Posterior vena cava (tissue), 2 donors: ENCODE results near the gene ODAPH. TPM values are rescaled to one million over a fixed set of nuclear protein-coding genes. Genes with fewer than 3 reads are reported as not detected.
"Not testable (repeated sequence)": the region's sequence is repeated elsewhere in the genome, so short reads cannot be mapped to it uniquely, and the experiment has no call there.

Experiments used
- DNase-seq: peaks from one replicate; pipeline ENCODE4 v3.0.0-alpha.2; 2020; ENCODE audit warnings: low spot score
- intact Hi-C, 2 donors: fragments of 100-400 bp; cut with DNase I; formaldehyde crosslinking; loops; one replicate each; pipeline versions ENCODE4 v1.14.1 to v1.14.2; 2022 to 2023
- long read RNA-seq, 2 donors: library from polyadenylated mRNA; unstranded; transcript quantifications; one replicate each; pipeline ENCODE4 v2.0.0, GENCODE V29; 2020 to 2021
- total RNA-seq, 2 donors: library from RNA; stranded (reverse); fragmentation: NEBNext Ultra II Directional; extraction: Animal tissue kit (Norgen Biotek cat#: 25700); gene quantifications; one replicate each; pipeline ENCODE4 v1.2.1, GENCODE V29; 2021
- donor health status: DM: yes; HTN: yes; CAD: no.
- donor health status: DM: yes; HTN: yes; CAD: no.

ODAPH gene, protein sequence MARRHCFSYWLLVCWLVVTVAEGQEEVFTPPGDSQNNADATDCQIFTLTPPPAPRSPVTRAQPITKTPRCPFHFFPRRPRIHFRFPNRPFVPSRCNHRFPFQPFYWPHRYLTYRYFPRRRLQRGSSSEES
- not detected for total RNA-seq
- long read RNA-seq, donor 1, result 0 reads
- long read RNA-seq, donor 2, result 0 reads

GRCh38 chr4:75555294-75556164 lies at the start of gene ODAPH:
Gene ODAPH (plus strand): TSS chr4:75556066. CDS start chr4:75556083, 17 bp downstream.
- intact Hi-C loops, result no loop called here
- no peak for DNase-seq

- intact Hi-C loops, DNase-seq: not testable (repeated sequence)
Observed at GRCh38 chr4:75509592-75509991, 46.3 kb upstream of the ODAPH start.

GRCh38 chr4:75511841-75512240 lies 44.0 kb upstream of the ODAPH start:
- DNase-seq, result no peak
- intact Hi-C loops, result loop anchor here in 1 of 2 donors (10.0 kb wide), 1 partner anchor 1807 kb away; no protein-coding TSS in a partner anchor

GRCh38 chr4:75512386-75513211 lies 43.3 kb upstream of the ODAPH start:
- DNase-seq, result no peak
- intact Hi-C loops, result loop anchor here in 1 of 2 donors (10.0 kb wide), 1 partner anchor 1808 kb away; no protein-coding TSS in a partner anchor

DNA sequence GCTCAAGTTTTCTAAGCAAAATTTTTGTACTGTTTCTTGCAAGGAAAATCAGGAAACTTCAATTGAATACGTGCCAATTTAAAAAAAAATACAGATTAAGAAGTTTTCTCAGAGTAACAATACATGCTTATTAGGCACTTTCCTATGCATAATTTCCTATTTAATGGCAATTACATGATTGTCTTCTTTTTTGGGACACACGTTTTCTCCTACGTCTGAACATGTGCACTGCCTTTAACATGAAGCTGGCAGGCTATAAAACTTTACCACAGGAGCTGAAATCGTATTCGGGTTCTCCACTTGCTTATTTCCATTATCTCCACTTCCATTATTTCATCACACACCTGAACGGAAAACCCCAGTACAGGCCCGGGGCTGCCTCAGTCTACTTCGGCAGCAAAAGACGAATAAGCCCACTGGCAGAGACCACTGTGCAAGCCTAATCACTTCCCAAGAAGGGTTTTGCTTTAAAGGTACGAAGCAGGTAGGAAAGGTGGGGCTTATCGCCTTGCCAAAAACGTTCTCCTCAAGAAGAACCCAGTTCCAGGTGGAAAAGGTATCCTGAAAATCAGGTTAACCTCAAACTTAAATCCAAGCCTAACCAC lies 42.2 kb upstream of the ODAPH start:
- intact Hi-C loops, result loop anchor here in 1 of 2 donors (10.0 kb wide), 1 partner anchor 1809 kb away; no protein-coding TSS in a partner anchor
- DNase-seq, result no peak

GRCh38 chr4:75514131-75514948 lies 41.5 kb upstream of the ODAPH start, which contains the start of the genes RCHY1 and THAP6:
Gene RCHY1 (minus strand): TSS chr4:75514403. CDS start chr4:75514286, 117 bp downstream.
Gene THAP6 (plus strand): TSS chr4:75514473. CDS start chr4:75515453, 980 bp downstream.
- intact Hi-C loops, result loop anchor here in 1 of 2 donors (10.0 kb wide), 1 partner anchor 1810 kb away; no protein-coding TSS in a partner anchor
- peak; percentile 99 for DNase-seq

DNA sequence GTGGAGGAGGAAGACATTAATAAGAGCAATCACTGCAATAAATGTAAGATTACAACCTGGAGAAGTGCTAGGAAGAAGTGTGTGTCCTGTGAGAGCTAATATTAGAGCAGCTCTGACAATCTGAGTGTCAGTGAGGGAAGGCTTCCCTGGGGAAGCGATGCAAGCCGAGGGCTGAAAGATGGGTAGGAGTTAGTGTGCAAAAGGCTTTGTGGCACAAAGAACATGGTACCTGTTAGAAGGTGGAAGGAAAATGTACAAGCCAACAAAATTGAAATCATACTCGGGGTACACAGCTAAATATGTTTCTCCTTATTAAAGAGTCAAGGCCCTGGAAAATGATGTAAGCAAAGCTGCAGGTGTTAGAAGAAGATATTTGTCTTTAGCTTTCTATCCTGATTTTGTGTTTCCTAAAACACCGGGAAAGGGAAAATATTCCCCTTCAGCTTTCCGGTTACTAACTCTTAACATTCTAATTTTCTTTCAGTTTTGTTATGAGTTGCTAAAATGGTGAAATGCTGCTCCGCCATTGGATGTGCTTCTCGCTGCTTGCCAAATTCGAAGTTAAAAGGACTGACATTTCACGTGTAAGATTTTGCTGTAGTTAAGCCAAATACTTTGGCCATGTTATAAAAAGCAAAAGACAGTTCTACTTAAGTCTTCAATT lies 40.8 kb upstream of the ODAPH start:
- DNase-seq, result no peak
- intact Hi-C loops, result loop anchor here in 1 of 2 donors (10.0 kb wide), 1 partner anchor 1810 kb away; no protein-coding TSS in a partner anchor

DNA sequence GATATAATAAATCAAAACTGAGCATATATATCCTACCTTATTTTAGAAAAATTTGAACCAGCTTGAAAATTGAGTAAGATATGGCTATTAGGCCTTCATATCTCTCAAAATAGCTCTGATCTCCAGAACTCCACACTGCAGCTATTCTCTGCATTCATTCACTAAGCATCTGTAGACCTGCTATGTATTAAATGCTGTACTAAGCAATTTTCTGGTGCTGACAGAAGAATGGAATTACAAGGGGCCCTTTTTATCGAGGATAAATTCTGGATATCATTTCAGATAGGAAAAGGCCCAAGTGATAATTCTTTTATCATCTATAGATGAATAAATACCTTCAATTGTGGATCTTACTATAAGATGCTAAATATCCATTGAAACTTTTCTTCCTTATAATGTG lies 39.7 kb upstream of the ODAPH start:
- intact Hi-C loops, result loop anchor here in 1 of 2 donors (10.0 kb wide), 1 partner anchor 1811 kb away; no protein-coding TSS in a partner anchor
- DNase-seq, result no peak

DNA sequence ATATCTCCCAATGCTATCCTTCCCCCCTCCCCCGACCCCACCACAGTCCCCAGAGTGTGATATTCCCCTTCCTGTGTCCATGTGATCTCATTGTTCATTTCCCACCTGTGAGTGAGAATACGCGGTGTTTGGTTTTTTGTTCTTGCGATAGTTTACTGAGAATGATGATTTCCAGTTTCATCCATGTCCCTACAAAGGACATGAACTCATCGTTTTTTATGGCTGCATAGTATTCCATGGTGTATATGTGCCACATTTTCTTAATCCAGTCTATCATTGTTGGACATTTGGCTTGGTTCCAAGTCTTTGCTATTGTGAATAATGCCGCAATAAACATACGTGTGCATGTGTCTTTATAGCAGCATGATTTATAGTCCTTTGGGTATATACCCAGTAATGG lies 36.4 kb upstream of the ODAPH start:
- intact Hi-C loops, result loop anchor here in 1 of 2 donors (10.0 kb wide), 1 partner anchor 1815 kb away; no protein-coding TSS in a partner anchor
- not testable (repeated sequence) for DNase-seq

GRCh38 chr4:75525086-75525485 lies 30.8 kb upstream of the ODAPH start:
- intact Hi-C loops, result no loop called here
- no peak for DNase-seq

GRCh38 chr4:75525910-75526309 lies 30.0 kb upstream of the ODAPH start:
- intact Hi-C loops, result no loop called here

GRCh38 chr4:75527482-75527881 lies 28.4 kb upstream of the ODAPH start:
- DNase-seq, result no peak
- intact Hi-C loops, result no loop called here

More at GRCh38 chr4:75525910-75526309, 30.0 kb upstream of the ODAPH start:
- DNase-seq, result no peak

DNA sequence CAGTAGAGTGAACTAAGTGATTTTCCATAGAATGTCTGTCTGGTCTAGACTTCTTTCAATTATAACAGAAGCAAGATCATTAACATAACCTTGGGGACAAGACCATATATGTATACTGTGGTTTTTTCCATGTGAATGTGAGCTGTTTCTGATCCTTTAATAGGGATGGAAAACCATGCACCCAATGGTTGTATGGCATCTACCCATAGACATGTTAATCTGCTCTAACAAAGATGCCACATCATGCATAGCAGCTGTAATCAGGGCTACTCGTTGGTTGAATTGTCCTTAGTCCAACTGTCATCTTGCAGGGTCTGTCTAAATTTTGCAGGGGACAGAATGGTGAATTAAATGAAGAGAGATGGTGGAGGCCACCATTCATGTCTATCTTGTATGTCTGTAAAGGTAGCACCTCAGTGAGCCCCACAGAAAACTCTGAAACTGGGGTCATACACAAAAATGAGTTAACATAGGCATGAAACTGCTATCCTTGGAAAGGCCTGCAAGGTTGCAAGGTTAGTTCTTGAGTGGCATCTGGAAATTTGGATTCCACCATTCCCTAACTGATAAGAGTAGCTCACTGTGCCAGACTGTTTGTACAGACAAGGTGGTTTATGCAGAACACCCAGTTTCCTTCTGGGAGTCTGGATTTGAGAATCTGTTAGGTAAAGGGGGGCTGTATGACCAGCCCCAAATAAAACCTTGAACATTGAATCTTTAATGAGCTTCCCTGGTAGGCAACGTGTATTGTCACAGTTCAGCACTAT lies 25.1 kb upstream of the ODAPH start:
- DNase-seq, result no peak
- intact Hi-C loops, result no loop called here

DNA sequence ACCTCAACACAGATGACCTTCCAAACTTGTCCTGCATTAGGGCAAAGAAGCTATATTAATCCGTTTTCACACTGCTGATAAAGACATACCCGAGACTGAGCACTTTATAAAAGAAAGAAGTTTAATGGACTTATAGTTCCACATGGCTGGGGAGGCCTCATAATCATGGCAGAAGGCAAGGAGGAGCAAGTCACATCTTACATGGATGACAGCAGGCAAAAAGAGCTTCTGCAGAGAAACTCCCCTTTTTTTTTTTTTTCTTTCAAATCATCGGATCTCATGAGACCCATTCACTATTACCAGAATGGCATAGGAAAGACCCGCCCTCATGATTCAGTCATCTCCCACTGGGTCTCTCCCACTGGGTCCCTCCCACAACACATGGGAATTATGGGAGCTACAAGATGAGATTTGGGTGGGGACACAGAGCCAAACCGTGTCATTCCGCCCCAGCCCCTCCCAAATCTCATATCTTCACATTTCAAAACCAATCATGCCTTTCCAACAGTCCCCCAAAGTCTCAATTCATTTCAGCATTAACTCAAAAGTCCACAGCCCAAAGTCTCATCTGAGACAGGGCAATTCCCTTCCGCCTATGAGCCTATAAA lies 24.2 kb upstream of the ODAPH start:
- intact Hi-C loops, DNase-seq: not testable (repeated sequence)

- intact Hi-C loops, DNase-seq: not testable (repeated sequence)
Observed at GRCh38 chr4:75533339-75533887, 22.5 kb upstream of the ODAPH start.

DNA sequence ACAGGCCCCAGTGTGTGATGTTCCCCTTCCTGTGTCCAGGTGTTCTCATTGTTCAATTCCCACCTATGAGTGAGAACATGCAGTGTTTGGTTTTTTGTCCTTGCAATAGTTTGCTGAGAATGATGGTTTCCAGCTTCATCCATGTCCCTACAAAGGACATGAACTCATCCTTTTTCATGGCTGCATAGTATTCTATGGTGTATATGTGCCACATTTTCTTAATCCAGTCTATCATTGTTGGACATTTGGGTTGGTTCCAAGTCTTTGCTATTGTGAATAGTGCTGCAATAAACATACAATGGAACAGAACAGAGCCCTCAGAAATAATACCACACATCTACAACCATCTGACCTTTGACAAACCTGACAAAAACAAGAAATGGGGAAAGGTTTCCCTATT lies 21.9 kb upstream of the ODAPH start:
- intact Hi-C loops, DNase-seq: not testable (repeated sequence)
